GM12878 (cell line): ENCODE results near the gene EPB41L2.

Experiments used
- EP300 ChIP-seq, 2 experiments: fragments of 150-350 bp in 1 of 2; IDR thresholded peaks; 2 replicates each; pipeline ENCODE4 v1.6.1; 2011 to 2012; ENCODE audit warnings: low read depth in 2 of 2, low read length in 2 of 2, borderline replicate concordance in 1 of 2, improper control_type of control experiment in 1 of 2, inconsistent platforms in 1 of 2; ENCODE audit not compliant: control insufficient read depth in 1 of 2
- NR2C2 ChIP-seq: IDR thresholded peaks from 2 replicates; pipeline ENCODE4 v1.6.1; 2011; ENCODE audit warnings: borderline replicate concordance, low read depth; ENCODE audit not compliant: control insufficient read depth, insufficient read length
- PAX8 ChIP-seq: fragments of 450-650 bp; IDR thresholded peaks from 2 replicates; pipeline ENCODE4 v1.6.1; 2017; ENCODE audit warnings: mild to moderate bottlenecking, moderate library complexity
- POLR2AphosphoS5 ChIP-seq: IDR thresholded peaks from 2 replicates; pipeline ENCODE4 v1.6.1; 2011; ENCODE audit warnings: mild to moderate bottlenecking, low read length, inconsistent platforms
- TF ChIP-seq, protein P1 (sequence below): IDR thresholded peaks from 2 replicates; pipeline ENCODE4 v1.6.1; 2012; ENCODE audit warnings: low read length, inconsistent platforms
- TF ChIP-seq, protein P2 (sequence below): IDR thresholded peaks from 2 replicates; pipeline ENCODE4 v1.6.1; 2011; ENCODE audit warnings: mild to moderate bottlenecking, low read depth, low read length, moderate library complexity; ENCODE audit not compliant: insufficient replicate concordance
- TF ChIP-seq, protein P3 (sequence below): IDR thresholded peaks from 2 replicates; pipeline ENCODE4 v1.6.1; 2012; ENCODE audit warnings: mild to moderate bottlenecking, low read depth, low read length

DNA sequence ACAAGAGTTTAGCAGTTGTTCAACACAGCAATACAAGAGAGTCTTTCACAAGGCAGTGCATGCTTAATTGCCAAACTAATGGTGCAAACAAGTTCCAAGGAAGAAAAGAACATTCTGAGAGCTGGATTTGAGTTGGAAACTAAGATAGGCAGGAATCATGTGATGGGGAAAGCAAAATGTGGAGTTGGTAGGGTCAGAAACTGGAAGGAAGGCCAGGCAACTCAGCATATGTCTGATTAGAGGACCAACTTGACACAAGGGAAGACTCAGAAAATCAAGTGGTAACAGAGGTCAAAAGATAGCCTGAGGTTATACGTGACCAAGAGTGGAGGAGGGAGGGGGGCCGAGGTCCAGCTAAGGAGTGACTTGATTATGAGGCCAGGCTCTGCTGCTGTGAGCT lies 118.6 kb downstream of the EPB41L2 start:
- no peak for TF ChIP-seq EP300 (IDR thresholded peaks at IDR 0.05; ENCODE audit: borderline replicate concordance in 1 of 2, control insufficient read depth in 1 of 2, low read depth in 2 of 2, low read length in 2 of 2)
- TF ChIP-seq, protein P1, sequence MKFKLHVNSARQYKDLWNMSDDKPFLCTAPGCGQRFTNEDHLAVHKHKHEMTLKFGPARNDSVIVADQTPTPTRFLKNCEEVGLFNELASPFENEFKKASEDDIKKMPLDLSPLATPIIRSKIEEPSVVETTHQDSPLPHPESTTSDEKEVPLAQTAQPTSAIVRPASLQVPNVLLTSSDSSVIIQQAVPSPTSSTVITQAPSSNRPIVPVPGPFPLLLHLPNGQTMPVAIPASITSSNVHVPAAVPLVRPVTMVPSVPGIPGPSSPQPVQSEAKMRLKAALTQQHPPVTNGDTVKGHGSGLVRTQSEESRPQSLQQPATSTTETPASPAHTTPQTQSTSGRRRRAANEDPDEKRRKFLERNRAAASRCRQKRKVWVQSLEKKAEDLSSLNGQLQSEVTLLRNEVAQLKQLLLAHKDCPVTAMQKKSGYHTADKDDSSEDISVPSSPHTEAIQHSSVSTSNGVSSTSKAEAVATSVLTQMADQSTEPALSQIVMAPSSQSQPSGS: no peak
- no peak for TF ChIP-seq NR2C2
- TF ChIP-seq, protein P2, sequence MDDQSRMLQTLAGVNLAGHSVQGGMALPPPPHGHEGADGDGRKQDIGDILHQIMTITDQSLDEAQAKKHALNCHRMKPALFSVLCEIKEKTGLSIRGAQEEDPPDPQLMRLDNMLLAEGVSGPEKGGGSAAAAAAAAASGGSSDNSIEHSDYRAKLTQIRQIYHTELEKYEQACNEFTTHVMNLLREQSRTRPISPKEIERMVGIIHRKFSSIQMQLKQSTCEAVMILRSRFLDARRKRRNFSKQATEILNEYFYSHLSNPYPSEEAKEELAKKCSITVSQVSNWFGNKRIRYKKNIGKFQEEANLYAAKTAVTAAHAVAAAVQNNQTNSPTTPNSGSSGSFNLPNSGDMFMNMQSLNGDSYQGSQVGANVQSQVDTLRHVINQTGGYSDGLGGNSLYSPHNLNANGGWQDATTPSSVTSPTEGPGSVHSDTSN: no peak
- no peak for TF ChIP-seq POLR2AphosphoS5
- TF ChIP-seq, protein P3, sequence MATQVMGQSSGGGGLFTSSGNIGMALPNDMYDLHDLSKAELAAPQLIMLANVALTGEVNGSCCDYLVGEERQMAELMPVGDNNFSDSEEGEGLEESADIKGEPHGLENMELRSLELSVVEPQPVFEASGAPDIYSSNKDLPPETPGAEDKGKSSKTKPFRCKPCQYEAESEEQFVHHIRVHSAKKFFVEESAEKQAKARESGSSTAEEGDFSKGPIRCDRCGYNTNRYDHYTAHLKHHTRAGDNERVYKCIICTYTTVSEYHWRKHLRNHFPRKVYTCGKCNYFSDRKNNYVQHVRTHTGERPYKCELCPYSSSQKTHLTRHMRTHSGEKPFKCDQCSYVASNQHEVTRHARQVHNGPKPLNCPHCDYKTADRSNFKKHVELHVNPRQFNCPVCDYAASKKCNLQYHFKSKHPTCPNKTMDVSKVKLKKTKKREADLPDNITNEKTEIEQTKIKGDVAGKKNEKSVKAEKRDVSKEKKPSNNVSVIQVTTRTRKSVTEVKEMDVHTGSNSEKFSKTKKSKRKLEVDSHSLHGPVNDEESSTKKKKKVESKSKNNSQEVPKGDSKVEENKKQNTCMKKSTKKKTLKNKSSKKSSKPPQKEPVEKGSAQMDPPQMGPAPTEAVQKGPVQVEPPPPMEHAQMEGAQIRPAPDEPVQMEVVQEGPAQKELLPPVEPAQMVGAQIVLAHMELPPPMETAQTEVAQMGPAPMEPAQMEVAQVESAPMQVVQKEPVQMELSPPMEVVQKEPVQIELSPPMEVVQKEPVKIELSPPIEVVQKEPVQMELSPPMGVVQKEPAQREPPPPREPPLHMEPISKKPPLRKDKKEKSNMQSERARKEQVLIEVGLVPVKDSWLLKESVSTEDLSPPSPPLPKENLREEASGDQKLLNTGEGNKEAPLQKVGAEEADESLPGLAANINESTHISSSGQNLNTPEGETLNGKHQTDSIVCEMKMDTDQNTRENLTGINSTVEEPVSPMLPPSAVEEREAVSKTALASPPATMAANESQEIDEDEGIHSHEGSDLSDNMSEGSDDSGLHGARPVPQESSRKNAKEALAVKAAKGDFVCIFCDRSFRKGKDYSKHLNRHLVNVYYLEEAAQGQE: no peak
- TF ChIP-seq PAX8: no peak
